ENCODE results near the gene FAM131B. TPM values are rescaled to one million over a fixed set of nuclear protein-coding genes. Genes with fewer than 3 reads are reported as not detected.
A peak's percentile ranks its signal among the peaks of the same experiment; 100 is the strongest.

FAM131B gene
- total and polyA plus RNA-seq, 9 of the 15 experiments (the other 6 are each of a cell fraction or from before 2014, with no cell fraction given): 0.03 to 0.04 TPM; not detected in 7

DNA sequence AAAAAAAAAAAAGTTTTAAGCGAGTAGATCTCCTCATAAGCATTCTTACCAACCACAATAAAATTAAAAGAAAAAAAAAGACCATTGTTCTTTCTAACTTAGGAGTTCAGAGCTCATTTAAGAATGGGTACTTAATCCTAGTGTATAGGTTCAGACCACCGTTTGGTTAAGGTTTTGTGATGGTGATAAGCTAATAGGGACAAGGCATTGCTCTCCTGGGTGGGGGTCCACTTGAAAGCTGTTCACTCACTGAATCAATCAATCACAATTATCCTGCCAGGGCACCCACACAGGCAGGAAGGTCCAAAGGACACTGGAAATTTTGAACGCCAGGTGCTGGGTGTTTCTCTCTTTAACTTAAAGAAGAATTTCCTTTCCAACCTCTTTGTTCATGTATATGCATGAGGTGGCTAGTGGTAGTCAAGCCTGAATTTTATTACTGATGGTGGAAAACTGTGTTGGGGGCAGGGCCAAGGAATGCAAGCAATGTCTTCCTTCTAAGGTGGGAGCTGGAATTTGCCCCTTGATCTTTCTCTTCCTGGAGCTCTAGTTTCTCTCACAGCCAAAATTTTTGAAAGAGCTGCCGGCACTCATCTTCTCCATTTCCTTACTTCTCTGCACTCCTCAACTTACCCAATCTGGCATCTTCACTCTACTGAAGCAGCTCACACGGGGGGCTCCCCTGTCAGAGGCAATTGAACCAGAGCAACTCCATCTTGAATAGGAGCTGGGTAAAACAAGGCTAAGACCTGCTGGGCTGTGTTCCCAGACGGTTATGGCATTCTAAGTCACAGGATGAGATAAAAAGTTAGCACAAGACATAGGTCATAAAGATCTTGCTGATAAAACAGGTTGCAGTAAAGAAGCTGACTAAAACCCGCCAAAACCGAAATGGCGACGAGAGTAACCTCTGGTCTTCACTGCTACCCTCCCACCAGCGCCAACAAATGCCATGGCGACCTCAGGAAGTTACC, 7.5 kb upstream of the FAM131B start (continued):
- TF ChIP-seq, protein P1, sequence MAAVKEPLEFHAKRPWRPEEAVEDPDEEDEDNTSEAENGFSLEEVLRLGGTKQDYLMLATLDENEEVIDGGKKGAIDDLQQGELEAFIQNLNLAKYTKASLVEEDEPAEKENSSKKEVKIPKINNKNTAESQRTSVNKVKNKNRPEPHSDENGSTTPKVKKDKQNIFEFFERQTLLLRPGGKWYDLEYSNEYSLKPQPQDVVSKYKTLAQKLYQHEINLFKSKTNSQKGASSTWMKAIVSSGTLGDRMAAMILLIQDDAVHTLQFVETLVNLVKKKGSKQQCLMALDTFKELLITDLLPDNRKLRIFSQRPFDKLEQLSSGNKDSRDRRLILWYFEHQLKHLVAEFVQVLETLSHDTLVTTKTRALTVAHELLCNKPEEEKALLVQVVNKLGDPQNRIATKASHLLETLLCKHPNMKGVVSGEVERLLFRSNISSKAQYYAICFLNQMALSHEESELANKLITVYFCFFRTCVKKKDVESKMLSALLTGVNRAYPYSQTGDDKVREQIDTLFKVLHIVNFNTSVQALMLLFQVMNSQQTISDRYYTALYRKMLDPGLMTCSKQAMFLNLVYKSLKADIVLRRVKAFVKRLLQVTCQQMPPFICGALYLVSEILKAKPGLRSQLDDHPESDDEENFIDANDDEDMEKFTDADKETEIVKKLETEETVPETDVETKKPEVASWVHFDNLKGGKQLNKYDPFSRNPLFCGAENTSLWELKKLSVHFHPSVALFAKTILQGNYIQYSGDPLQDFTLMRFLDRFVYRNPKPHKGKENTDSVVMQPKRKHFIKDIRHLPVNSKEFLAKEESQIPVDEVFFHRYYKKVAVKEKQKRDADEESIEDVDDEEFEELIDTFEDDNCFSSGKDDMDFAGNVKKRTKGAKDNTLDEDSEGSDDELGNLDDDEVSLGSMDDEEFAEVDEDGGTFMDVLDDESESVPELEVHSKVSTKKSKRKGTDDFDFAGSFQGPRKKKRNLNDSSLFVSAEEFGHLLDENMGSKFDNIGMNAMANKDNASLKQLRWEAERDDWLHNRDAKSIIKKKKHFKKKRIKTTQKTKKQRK (IDR thresholded peaks at IDR 0.05; ENCODE audit: borderline replicate concordance, low read depth, low read length): no peak
- TF ChIP-seq YBX1 (IDR thresholded peaks at IDR 0.05) (no peak), JUND (IDR thresholded peaks at IDR 0.05; ENCODE audit: borderline replicate concordance, low read depth, low read length) (no peak), JUND (tag; IDR thresholded peaks at IDR 0.05; ENCODE audit: borderline replicate concordance, low read depth, low read length) (peak; percentile 49; the same call in 1 of the 3 replicates), ZFP36 (IDR thresholded peaks at IDR 0.05; ENCODE audit: low read depth, low read length, partially characterized antibody) (peak; percentile 24), BACH1 (tag; IDR thresholded peaks at IDR 0.05) (peak; percentile 97)
- TF ChIP-seq, protein P2, sequence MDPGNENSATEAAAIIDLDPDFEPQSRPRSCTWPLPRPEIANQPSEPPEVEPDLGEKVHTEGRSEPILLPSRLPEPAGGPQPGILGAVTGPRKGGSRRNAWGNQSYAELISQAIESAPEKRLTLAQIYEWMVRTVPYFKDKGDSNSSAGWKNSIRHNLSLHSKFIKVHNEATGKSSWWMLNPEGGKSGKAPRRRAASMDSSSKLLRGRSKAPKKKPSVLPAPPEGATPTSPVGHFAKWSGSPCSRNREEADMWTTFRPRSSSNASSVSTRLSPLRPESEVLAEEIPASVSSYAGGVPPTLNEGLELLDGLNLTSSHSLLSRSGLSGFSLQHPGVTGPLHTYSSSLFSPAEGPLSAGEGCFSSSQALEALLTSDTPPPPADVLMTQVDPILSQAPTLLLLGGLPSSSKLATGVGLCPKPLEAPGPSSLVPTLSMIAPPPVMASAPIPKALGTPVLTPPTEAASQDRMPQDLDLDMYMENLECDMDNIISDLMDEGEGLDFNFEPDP (CRISPR knock-in tag; IDR thresholded peaks at IDR 0.05): 0 out of 2 replicates have a peak, but pooled peaks have one; percentile 56
- TF ChIP-seq, protein P3, sequence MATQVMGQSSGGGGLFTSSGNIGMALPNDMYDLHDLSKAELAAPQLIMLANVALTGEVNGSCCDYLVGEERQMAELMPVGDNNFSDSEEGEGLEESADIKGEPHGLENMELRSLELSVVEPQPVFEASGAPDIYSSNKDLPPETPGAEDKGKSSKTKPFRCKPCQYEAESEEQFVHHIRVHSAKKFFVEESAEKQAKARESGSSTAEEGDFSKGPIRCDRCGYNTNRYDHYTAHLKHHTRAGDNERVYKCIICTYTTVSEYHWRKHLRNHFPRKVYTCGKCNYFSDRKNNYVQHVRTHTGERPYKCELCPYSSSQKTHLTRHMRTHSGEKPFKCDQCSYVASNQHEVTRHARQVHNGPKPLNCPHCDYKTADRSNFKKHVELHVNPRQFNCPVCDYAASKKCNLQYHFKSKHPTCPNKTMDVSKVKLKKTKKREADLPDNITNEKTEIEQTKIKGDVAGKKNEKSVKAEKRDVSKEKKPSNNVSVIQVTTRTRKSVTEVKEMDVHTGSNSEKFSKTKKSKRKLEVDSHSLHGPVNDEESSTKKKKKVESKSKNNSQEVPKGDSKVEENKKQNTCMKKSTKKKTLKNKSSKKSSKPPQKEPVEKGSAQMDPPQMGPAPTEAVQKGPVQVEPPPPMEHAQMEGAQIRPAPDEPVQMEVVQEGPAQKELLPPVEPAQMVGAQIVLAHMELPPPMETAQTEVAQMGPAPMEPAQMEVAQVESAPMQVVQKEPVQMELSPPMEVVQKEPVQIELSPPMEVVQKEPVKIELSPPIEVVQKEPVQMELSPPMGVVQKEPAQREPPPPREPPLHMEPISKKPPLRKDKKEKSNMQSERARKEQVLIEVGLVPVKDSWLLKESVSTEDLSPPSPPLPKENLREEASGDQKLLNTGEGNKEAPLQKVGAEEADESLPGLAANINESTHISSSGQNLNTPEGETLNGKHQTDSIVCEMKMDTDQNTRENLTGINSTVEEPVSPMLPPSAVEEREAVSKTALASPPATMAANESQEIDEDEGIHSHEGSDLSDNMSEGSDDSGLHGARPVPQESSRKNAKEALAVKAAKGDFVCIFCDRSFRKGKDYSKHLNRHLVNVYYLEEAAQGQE (IDR thresholded peaks at IDR 0.05; ENCODE audit: borderline replicate concordance): no peak
- TF ChIP-seq, protein P3 (CRISPR knock-in tag; IDR thresholded peaks at IDR 0.05; ENCODE audit: low read depth): peak; percentile 82; the same call in 1 of the 2 replicates
- TF ChIP-seq, protein P4, sequence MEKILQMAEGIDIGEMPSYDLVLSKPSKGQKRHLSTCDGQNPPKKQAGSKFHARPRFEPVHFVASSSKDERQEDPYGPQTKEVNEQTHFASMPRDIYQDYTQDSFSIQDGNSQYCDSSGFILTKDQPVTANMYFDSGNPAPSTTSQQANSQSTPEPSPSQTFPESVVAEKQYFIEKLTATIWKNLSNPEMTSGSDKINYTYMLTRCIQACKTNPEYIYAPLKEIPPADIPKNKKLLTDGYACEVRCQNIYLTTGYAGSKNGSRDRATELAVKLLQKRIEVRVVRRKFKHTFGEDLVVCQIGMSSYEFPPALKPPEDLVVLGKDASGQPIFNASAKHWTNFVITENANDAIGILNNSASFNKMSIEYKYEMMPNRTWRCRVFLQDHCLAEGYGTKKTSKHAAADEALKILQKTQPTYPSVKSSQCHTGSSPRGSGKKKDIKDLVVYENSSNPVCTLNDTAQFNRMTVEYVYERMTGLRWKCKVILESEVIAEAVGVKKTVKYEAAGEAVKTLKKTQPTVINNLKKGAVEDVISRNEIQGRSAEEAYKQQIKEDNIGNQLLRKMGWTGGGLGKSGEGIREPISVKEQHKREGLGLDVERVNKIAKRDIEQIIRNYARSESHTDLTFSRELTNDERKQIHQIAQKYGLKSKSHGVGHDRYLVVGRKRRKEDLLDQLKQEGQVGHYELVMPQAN (IDR thresholded peaks at IDR 0.05; ENCODE audit: borderline replicate concordance): no peak
